SK-N-MC (cell line): Measurements from ENCODE around the gene HOXC12.

Experiments
- EZH2 ChIP-seq: fragments of 200-600 bp; sonication (generic); IDR thresholded peaks from one replicate; pipeline ENCODE4 v1.6.1; 2017; ENCODE audit warnings: antibody characterized with exemption
- FOXP2 ChIP-seq: optimal IDR thresholded peaks from 2 replicates; pipeline ENCODE3; 2011; ENCODE audit warnings: mild to moderate bottlenecking, moderate library complexity; ENCODE audit not compliant: insufficient read depth; ENCODE audit errors: extremely low read length, control extremely low read depth
- POLR2AphosphoS5 ChIP-seq: IDR thresholded peaks from 2 replicates; pipeline ENCODE4 v1.6.1; 2012; ENCODE audit warnings: mild to moderate bottlenecking, low read depth, low read length, borderline replicate concordance

GRCh38 chr12:53976172-53976822 lies 21.6 kb downstream of the HOXC12 start:
- TF ChIP-seq EZH2 (no peak), POLR2AphosphoS5 (0 out of 2 replicates have a peak, but pooled peaks have one; percentile 27), FOXP2 (no peak)
